22Rv1 (cell line): Measurements from ENCODE around the gene CRYAB.

Experiments
- H3K27ac ChIP-seq: fragments of 450-650 bp; 2 replicates; pipeline ENCODE4 v1.5.1; 2017
- ZFX ChIP-seq: fragments of 450-650 bp; IDR thresholded peaks from 2 replicates; pipeline ENCODE4 v1.6.1; 2017; ENCODE audit warnings: antibody characterized with exemption, borderline replicate concordance
- TF ChIP-seq, protein P1 (sequence below): fragments of 450-650 bp; IDR thresholded peaks from 2 replicates; pipeline ENCODE4 v1.5.1; 2017; ENCODE audit warnings: mild to moderate bottlenecking

The CRYAB gene

DNA sequence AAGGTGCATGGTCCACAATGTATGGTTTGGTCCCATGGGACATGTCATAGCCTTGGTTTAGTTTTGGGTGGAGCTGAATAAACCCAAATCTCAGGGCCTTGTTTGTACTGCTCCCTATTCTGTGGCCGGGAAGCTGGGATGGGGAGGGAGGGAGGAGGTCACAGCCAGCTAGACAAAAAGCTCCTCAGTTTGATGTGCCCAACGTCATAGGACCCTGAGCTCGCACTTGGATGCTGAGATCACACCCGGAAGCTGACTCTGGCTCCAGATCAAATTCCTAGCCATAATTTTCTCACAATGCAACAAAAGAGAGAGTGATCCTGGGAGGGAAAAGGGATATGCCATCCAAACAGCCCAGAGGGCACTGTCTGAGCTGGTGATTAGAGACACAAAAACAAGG, 2.4 kb upstream of the CRYAB start:
- no peak for TF ChIP-seq ZFX
- TF ChIP-seq, protein P1, sequence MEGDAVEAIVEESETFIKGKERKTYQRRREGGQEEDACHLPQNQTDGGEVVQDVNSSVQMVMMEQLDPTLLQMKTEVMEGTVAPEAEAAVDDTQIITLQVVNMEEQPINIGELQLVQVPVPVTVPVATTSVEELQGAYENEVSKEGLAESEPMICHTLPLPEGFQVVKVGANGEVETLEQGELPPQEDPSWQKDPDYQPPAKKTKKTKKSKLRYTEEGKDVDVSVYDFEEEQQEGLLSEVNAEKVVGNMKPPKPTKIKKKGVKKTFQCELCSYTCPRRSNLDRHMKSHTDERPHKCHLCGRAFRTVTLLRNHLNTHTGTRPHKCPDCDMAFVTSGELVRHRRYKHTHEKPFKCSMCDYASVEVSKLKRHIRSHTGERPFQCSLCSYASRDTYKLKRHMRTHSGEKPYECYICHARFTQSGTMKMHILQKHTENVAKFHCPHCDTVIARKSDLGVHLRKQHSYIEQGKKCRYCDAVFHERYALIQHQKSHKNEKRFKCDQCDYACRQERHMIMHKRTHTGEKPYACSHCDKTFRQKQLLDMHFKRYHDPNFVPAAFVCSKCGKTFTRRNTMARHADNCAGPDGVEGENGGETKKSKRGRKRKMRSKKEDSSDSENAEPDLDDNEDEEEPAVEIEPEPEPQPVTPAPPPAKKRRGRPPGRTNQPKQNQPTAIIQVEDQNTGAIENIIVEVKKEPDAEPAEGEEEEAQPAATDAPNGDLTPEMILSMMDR, result no peak
- H3K27ac ChIP-seq, result no peak overlapping the region

DNA sequence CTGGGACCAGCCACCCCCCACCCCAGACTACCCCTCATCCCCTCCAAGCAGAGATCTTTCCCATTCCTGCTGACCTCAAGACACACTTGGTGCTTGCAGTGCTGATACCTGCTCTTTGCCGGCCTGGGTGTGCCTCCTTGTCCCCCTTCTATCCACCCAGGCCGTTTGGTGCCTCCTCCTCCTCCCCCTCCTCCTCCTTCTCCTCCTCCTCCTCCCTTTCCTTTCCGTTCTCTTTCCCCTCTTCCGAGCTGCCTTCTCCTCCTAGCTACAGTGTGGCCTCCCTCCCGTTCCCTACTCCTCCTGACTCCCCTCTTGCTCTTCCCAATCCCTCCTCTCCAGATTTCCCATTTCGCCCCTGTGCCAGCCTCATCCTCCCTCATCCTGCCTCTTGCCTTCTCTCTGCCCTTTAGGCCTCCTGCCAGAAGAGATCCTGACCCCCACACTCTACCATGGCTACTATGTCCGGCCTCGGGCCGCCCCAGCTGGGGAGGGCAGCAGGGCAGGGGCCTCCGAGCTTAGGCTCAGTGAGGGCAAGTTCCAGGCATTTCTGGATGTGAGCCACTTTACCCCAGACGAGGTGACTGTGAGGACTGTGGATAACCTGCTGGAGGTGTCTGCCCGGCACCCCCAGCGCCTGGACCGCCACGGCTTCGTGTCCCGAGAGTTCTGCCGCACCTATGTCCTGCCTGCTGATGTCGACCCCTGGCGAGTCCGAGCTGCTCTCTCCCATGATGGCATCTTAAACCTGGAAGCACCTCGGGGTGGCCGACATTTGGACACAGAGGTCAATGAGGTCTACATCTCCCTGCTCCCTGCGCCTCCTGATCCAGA, 1.7 kb upstream of the CRYAB start:
- TF ChIP-seq ZFX, result no peak
- TF ChIP-seq, protein P1, result no peak
- H3K27ac ChIP-seq, result no peak overlapping the region

DNA sequence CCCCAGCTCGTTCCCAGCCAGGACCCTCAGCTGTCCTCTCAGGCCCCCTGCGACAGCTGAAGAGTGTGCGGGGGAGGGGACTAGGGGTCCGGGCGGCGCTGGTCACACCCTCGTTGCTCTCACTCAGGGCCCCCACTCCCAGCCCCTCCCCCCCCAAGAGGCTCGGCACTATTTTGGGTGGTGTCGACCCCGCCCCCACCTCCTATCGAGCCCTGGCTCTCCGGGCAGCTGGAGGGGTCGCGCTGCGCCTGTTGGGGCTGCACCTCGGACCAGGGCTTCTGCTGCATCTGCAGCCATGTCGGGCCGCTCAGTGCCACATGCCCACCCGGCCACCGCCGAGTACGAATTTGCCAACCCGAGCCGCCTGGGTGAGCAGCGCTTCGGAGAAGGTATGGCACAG, 965 bp upstream of the CRYAB start, which contains the start of gene HSPB2:
Gene HSPB2, plus strand, starts transcription at position 200 of the 400 bp plus-strand sequence. Its CDS starts 96 bp downstream, at position 296.
- TF ChIP-seq, protein P1, result no peak
- TF ChIP-seq ZFX, result no peak
- no peak within 1 kb of the TSS for H3K27ac ChIP-seq

DNA sequence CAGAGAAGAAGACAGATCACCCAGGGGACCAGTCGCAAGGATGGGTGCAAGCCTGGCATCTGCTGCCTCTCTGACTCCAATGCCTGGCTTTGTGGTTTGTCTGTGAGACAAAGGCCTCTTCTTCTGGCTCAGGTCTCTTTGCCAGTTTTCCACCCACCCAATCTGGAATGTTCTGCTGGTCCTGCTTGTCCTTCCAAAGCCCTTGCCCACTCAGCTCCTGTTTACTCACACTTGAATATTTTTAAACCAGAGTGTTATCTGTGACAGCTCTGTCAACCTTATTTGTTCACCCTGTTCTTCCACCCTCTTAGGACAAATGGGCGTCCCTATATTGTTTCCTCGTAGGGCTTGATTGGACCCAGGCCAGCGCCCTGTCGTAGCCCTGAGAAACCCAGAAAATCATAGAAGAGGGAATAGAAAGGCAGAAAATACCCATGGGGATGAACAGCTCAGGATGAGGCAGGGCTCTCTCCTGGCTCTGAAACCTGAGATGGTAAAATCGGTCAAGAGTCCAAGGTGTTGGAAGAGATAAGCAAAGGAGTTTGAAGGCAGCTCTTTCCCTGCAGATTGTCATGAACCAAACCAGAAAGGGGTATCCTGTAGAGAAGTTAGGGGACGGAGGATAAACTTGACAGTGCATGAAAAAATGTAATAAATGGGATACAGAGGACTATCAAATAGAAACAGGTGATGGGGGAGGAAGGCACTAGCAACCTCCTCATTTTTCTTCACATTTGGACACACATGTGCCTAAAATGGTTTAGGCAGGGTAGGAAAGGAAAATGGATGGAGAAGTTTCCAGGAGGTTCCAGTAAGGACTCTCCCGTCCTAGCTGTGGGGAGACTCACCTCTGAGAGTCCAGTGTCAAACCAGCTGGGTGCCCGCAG, 651 bp downstream of the CRYAB start:
- no peak overlapping the region for H3K27ac ChIP-seq

DNA sequence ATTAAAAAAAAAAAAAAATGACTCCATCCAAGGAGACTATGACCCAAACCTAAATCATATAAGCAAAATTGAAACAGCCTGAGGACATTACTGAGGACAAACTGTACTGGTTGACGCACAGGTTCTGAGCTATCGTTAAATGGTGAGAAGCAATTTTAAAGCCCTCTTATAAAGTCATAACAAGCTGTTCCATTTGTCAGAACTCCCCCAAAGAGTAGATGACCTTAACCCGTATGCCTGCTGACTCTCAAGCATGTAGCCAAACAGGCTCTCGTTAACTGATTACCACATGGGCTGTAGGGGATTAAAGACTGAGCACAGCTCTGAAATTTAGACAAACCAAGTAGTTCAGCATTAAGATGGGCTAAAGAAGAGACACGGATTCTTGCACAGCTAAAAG, 2.2 kb downstream of the CRYAB start:
- no peak overlapping the region for H3K27ac ChIP-seq
- TF ChIP-seq, protein P1, result no peak
- TF ChIP-seq ZFX, result no peak

More for the DNA sequence above, 651 bp downstream of the CRYAB start:
- no peak for TF ChIP-seq ZFX
- TF ChIP-seq, protein P1, result no peak

DNA sequence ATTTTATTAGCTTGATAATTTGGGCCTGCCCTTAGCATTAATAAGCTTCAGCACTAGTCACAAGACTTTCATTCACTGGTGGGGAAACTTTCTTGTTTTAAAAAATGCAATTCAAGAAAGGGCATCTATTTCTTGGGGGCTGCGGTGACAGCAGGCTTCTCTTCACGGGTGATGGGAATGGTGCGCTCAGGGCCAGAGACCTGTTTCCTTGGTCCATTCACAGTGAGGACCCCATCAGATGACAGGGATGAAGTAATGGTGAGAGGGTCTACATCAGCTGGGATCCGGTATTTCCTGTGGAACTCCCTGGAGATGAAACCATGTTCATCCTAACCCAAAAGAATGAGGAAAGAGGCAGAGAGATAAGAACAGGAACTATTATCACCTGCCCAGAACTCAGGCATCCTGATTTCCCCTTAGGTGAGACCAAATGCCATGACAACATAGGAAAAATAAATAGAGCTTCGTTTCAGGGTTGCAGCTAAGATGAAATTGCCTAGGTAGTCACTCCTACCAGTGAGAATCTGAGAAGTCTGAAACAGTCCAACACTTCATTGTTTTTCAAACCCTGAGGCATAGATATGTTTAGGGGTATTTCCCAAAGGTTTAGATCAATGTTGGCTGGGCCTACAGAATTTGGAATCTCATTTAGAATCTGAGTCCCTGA, 2.8 kb downstream of the CRYAB start:
- no peak overlapping the region for H3K27ac ChIP-seq
- TF ChIP-seq, protein P1, result no peak
- TF ChIP-seq ZFX, result no peak
